H9 (cell line): ENCODE data around the gene PRKAR2B. TPM values are rescaled to one million over a fixed set of nuclear protein-coding genes. Genes with fewer than 3 reads are reported as not detected.

Experiments used
- DNase-seq: peaks from one replicate; pipeline ENCODE4 v3.0.0-alpha.2; 2017
- H2AFZ ChIP-seq: one replicate; pipeline ENCODE4 v1.6.1; 2013; ENCODE audit warnings: mild to moderate bottlenecking, low read length, control low read depth, moderate library complexity
- H2AK5ac ChIP-seq: 2 replicates; pipeline ENCODE4 v1.6.1; 2013; ENCODE audit warnings: low read length, control low read depth, mixed read lengths; ENCODE audit not compliant: insufficient read length
- H2BK120ac ChIP-seq: one replicate; pipeline ENCODE4 v1.6.1; 2013; ENCODE audit warnings: low read depth, mild to moderate bottlenecking, low read length, control low read depth, inconsistent platforms; ENCODE audit not compliant: poor library complexity, severe bottlenecking
- H2BK12ac ChIP-seq: 2 replicates; pipeline ENCODE4 v1.6.1; 2013; ENCODE audit warnings: low read length, control low read depth, mixed read lengths, low read depth; ENCODE audit not compliant: insufficient read length
- H2BK15ac ChIP-seq: 2 replicates; pipeline ENCODE4 v1.6.1; 2013; ENCODE audit warnings: low read depth, low read length, control low read depth
- H2BK20ac ChIP-seq: one replicate; pipeline ENCODE4 v1.6.1; 2013; ENCODE audit warnings: low read depth, mild to moderate bottlenecking, low read length, control low read depth, inconsistent platforms; ENCODE audit not compliant: poor library complexity, severe bottlenecking
- H2BK5ac ChIP-seq: 2 replicates; pipeline ENCODE4 v1.6.1; 2013; ENCODE audit warnings: low read length, control low read depth, mixed read lengths; ENCODE audit not compliant: insufficient read length
- H3K14ac ChIP-seq: 2 replicates; pipeline ENCODE4 v1.6.1; 2013; ENCODE audit warnings: low read length, control low read depth; ENCODE audit not compliant: insufficient read depth
- H3K18ac ChIP-seq: 2 replicates; pipeline ENCODE4 v1.6.1; 2013; ENCODE audit warnings: low read depth, mild to moderate bottlenecking, mixed read lengths, low read length, control low read depth; ENCODE audit not compliant: insufficient read length
- H3K23ac ChIP-seq: 2 replicates; pipeline ENCODE4 v1.6.1; 2013; ENCODE audit warnings: low read length, control low read depth, mixed read lengths, low read depth; ENCODE audit not compliant: insufficient read length
- H3K23me2 ChIP-seq: 2 replicates; pipeline ENCODE4 v1.6.1; 2013; ENCODE audit warnings: low read depth, mild to moderate bottlenecking, mixed read lengths, low read length, control low read depth; ENCODE audit not compliant: insufficient read length, poor library complexity, severe bottlenecking
- H3K27ac ChIP-seq: 2 replicates; pipeline ENCODE4 v1.5.1; 2013; ENCODE audit warnings: low read length, control low read depth, mixed read lengths, low read depth; ENCODE audit not compliant: insufficient read length
- H3K27me3 ChIP-seq: 2 replicates; pipeline ENCODE4 v1.6.1; 2013; ENCODE audit warnings: low read length, control low read depth, inconsistent platforms; ENCODE audit not compliant: insufficient read depth
- H3K4ac ChIP-seq: 2 replicates; pipeline ENCODE4 v1.6.1; 2013; ENCODE audit warnings: low read depth, mild to moderate bottlenecking, control low read depth, inconsistent platforms, low read length, moderate library complexity
- H3K4me1 ChIP-seq: 2 replicates; pipeline ENCODE4 v1.6.1; 2013; ENCODE audit warnings: low read length, control low read depth, inconsistent platforms; ENCODE audit not compliant: insufficient read depth
- H3K4me2 ChIP-seq: 2 replicates; pipeline ENCODE4 v1.6.1; 2013; ENCODE audit warnings: low read length, control low read depth, mixed read lengths; ENCODE audit not compliant: insufficient read length, insufficient read depth
- H3K56ac ChIP-seq: 2 replicates; pipeline ENCODE4 v1.6.1; 2013; ENCODE audit warnings: low read depth, mild to moderate bottlenecking, mixed read lengths, low read length, control low read depth; ENCODE audit not compliant: insufficient read length
- H3K79me1 ChIP-seq: 2 replicates; pipeline ENCODE4 v1.6.1; 2013; ENCODE audit warnings: low read depth, mild to moderate bottlenecking, moderate library complexity, low read length, control low read depth, inconsistent platforms; ENCODE audit not compliant: insufficient read depth, poor library complexity, severe bottlenecking
- H3K79me2 ChIP-seq: 2 replicates; pipeline ENCODE4 v1.6.1; 2013; ENCODE audit warnings: low read length, control low read depth, inconsistent platforms; ENCODE audit not compliant: insufficient read depth
- H3K9ac ChIP-seq: 2 replicates; pipeline ENCODE4 v1.6.1; 2013; ENCODE audit warnings: low read length, control low read depth, mixed read lengths; ENCODE audit not compliant: insufficient read length; ENCODE audit errors: extremely low read depth
- H3K9me3 ChIP-seq: one replicate; pipeline ENCODE4 v1.6.1; 2013; ENCODE audit warnings: low read depth, low read length, inconsistent platforms; ENCODE audit not compliant: control insufficient read depth
- H3T11ph ChIP-seq: one replicate; pipeline ENCODE4 v1.6.1; 2013; ENCODE audit warnings: mild to moderate bottlenecking, low read length, control low read depth, inconsistent platforms
- H4K20me1 ChIP-seq: one replicate; pipeline ENCODE4 v1.6.1; 2013; ENCODE audit not compliant: control insufficient read depth, insufficient read length, insufficient read depth
- H4K5ac ChIP-seq: 2 replicates; pipeline ENCODE4 v1.6.1; 2013; ENCODE audit warnings: low read depth, mild to moderate bottlenecking, mixed read lengths, low read length, control low read depth; ENCODE audit not compliant: insufficient read length
- H4K8ac ChIP-seq: replicated peaks from 2 replicates; pipeline ENCODE4 v1.6.1; 2013; ENCODE audit warnings: low read length, control low read depth, mixed read lengths, low read depth; ENCODE audit not compliant: insufficient read length
- H4K91ac ChIP-seq: 2 replicates; pipeline ENCODE4 v1.6.1; 2013; ENCODE audit warnings: low read depth, mild to moderate bottlenecking, moderate library complexity, mixed read lengths, low read length, control low read depth; ENCODE audit not compliant: insufficient read length
- H3K27ac Mint-ChIP-seq, 3 experiments: 2 replicates in 2 of 3; 3 replicates in 1 of 3; pipeline ENCODE4 v1.8.0; 2020 to 2021; ENCODE audit warnings: mixed read lengths in 3 of 3, mild to moderate bottlenecking in 1 of 3, moderate library complexity in 1 of 3
- H3K27me3 Mint-ChIP-seq: 2 replicates; pipeline ENCODE4 v1.8.0; 2021; ENCODE audit warnings: low read depth, mild to moderate bottlenecking, moderate library complexity, mixed read lengths
- H3K36me3 Mint-ChIP-seq, 3 experiments: 2 replicates in 2 of 3; 3 replicates in 1 of 3; pipeline ENCODE4 v1.8.0; 2020 to 2021; ENCODE audit warnings: low read depth in 3 of 3, mixed read lengths in 3 of 3; ENCODE audit not compliant: insufficient read depth in 1 of 3
- H3K4me1 Mint-ChIP-seq, 2 experiments: 2 replicates each; pipeline ENCODE4 v1.8.0; 2020; ENCODE audit warnings: mixed read lengths in 2 of 2
- H3K4me3 Mint-ChIP-seq, 2 experiments: 2 replicates in 1 of 2; 3 replicates in 1 of 2; pipeline ENCODE4 v1.8.0; 2020 to 2021; ENCODE audit warnings: mild to moderate bottlenecking in 2 of 2, mixed read lengths in 2 of 2, moderate library complexity in 1 of 2
- H3K9me3 Mint-ChIP-seq, 2 experiments: 2 replicates in 1 of 2; 3 replicates in 1 of 2; pipeline ENCODE4 v1.8.0; 2020; ENCODE audit warnings: mild to moderate bottlenecking in 2 of 2, mixed read lengths in 2 of 2, moderate library complexity in 1 of 2
- WGBS: extraction: QIAGEN DNeasy Blood & Tissue Kit; methylation state at CpG from one replicate; pipeline ENCODE4 v1.1.7; 2013; ENCODE audit warnings: missing lambda C conversion rate, low lambda C conversion rate, mixed read lengths; ENCODE audit not compliant: insufficient read length; ENCODE audit errors: extremely low coverage; 5-methylcytosine and 5-hydroxymethylcytosine counted together
- total RNA-seq: library from RNA; stranded (reverse); gene quantifications from 2 replicates; pipeline ENCODE4 v1.2.1, GENCODE V29; 2021
- TF ChIP-seq, protein P1 (sequence below): fragments of 200-600 bp; sonication (generic); conservative IDR thresholded peaks from 3 replicates; pipeline ENCODE4 v1.8.0; 2021; ENCODE audit warnings: antibody characterized with exemption, mild to moderate bottlenecking

Gene PRKAR2B
- total RNA-seq, 1 experiment from 2014 or later, result 16.6 TPM

- H2AFZ ChIP-seq, result no peak overlapping the region
- no peak overlapping the region for H2BK20ac ChIP-seq
- H3K27me3 Mint-ChIP-seq, result no peaks in the 10 kb centered on the region
- no peak overlapping the region for H4K91ac ChIP-seq
- H3K9me3 ChIP-seq, result no peaks in the 10 kb centered on the region
- no peak overlapping the region for H3K56ac ChIP-seq
- H3K9ac ChIP-seq, result no peak overlapping the region
- no peak overlapping the region for H3T11ph ChIP-seq
- H3K4me1 Mint-ChIP-seq, result peaks cover 21 to 24% of the 10 kb centered on the region in 2 experiments
- H3K4ac ChIP-seq, result no peak overlapping the region
- WGBS, result no CpG with 5 or more reads among the region's 4 CpGs
- H4K20me1 ChIP-seq, result no peaks in the 10 kb centered on the region
- H3K27ac Mint-ChIP-seq, result no peak overlapping the region
- H2BK5ac ChIP-seq, result no peak overlapping the region
- H3K79me1 ChIP-seq, result no peaks in the 10 kb centered on the region
- H2BK15ac ChIP-seq, result no peak overlapping the region
- no peaks in the 10 kb centered on the region for H3K23me2 ChIP-seq
- no peak overlapping the region for H2BK12ac ChIP-seq
- H3K23ac ChIP-seq, result no peak overlapping the region
- no peak overlapping the region for H2BK120ac ChIP-seq
- no peak overlapping the region for H2AK5ac ChIP-seq
- no peaks in the 10 kb centered on the region for H3K9me3 Mint-ChIP-seq
- no peak overlapping the region for H3K14ac ChIP-seq
- H4K8ac ChIP-seq, result no peak overlapping the region
- no peak overlapping the region for H4K5ac ChIP-seq
- no peaks in the 10 kb centered on the region for H3K79me2 ChIP-seq
- H3K4me3 Mint-ChIP-seq, result no peak overlapping the region
- H3K27me3 ChIP-seq, result no peaks in the 10 kb centered on the region
- no peaks in the 10 kb centered on the region for H3K36me3 Mint-ChIP-seq
- TF ChIP-seq, protein P1, sequence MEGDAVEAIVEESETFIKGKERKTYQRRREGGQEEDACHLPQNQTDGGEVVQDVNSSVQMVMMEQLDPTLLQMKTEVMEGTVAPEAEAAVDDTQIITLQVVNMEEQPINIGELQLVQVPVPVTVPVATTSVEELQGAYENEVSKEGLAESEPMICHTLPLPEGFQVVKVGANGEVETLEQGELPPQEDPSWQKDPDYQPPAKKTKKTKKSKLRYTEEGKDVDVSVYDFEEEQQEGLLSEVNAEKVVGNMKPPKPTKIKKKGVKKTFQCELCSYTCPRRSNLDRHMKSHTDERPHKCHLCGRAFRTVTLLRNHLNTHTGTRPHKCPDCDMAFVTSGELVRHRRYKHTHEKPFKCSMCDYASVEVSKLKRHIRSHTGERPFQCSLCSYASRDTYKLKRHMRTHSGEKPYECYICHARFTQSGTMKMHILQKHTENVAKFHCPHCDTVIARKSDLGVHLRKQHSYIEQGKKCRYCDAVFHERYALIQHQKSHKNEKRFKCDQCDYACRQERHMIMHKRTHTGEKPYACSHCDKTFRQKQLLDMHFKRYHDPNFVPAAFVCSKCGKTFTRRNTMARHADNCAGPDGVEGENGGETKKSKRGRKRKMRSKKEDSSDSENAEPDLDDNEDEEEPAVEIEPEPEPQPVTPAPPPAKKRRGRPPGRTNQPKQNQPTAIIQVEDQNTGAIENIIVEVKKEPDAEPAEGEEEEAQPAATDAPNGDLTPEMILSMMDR, result no peak
- H3K18ac ChIP-seq, result no peak overlapping the region
- H3K27ac ChIP-seq, result no peak overlapping the region
- peaks cover 5% of the 10 kb centered on the region; the same call in 1 of the 2 replicates for H3K4me1 ChIP-seq
- no peak overlapping the region for H3K4me2 ChIP-seq
- no peak for DNase-seq
These were observed 28.2 kb upstream of the PRKAR2B start for GRCh38 chr7:107016312-107016711.
